Common myeloid progenitor, CD34-positive (primary cell): Measurements from ENCODE around the gene VAC14.

Experiments
- CTCF ChIA-PET: fragments of 350-600 bp; sonication (Branson Sonifier 250); formaldehyde crosslinking; loops from one replicate; lab custom pipeline; 2021; ENCODE audit warnings: antibody characterized with exemption; lab: Charles Lee
- POLR2A ChIA-PET: fragments of 350-600 bp; sonication (Branson Sonifier 250); formaldehyde crosslinking; loops from one replicate; lab custom pipeline; 2021; ENCODE audit warnings: antibody characterized with exemption; lab: Charles Lee
- DNase-seq, 3 donors: peaks; one replicate each; pipeline versions ENCODE4 v3.0.0 to v3.0.0-alpha.2; 2013
- H3K27ac ChIP-seq, 2 experiments: 1 replicate in 1 of 2; 2 replicates in 1 of 2; pipeline ENCODE4 v1.7.0; 2013; ENCODE audit warnings: inconsistent platforms in 2 of 2, low read length in 2 of 2, mild to moderate bottlenecking in 2 of 2, low read depth in 1 of 2, moderate library complexity in 1 of 2; ENCODE audit not compliant: severe bottlenecking in 2 of 2, insufficient read depth in 1 of 2, poor library complexity in 1 of 2
- H3K27me3 ChIP-seq, 5 experiments: replicated peaks in 2 of 5; 1 replicate in 3 of 5; 2 replicates in 2 of 5; pipeline versions ENCODE4 v1.6.1 to v1.7.0; 2013; ENCODE audit warnings: low read length in 4 of 5, mild to moderate bottlenecking in 2 of 5, moderate library complexity in 2 of 5, inconsistent platforms in 1 of 5; ENCODE audit not compliant: insufficient read depth in 5 of 5, control insufficient read depth in 4 of 5
- H3K36me3 ChIP-seq, 4 experiments: 1 replicate in 2 of 4; 2 replicates in 2 of 4; pipeline versions ENCODE4 v1.6.1 to v1.7.0; 2013; ENCODE audit warnings: low read length in 3 of 4, control low read depth in 1 of 4, mild to moderate bottlenecking in 1 of 4; ENCODE audit not compliant: control insufficient read depth in 4 of 4, insufficient read depth in 4 of 4
- H3K4me1 ChIP-seq, 4 experiments: 1 replicate in 3 of 4; 2 replicates in 1 of 4; pipeline versions ENCODE4 v1.6.1 to v1.7.1; 2013; ENCODE audit warnings: low read length in 3 of 4, mild to moderate bottlenecking in 3 of 4, control low read depth in 1 of 4, inconsistent platforms in 1 of 4, moderate library complexity in 1 of 4; ENCODE audit not compliant: control insufficient read depth in 4 of 4, insufficient read depth in 4 of 4; ENCODE audit errors: control extremely low read depth in 1 of 4
- H3K4me3 ChIP-seq, 7 experiments: 1 replicate in 4 of 7; 2 replicates in 3 of 7; pipeline versions ENCODE4 v1.5.1 to v1.7.0; 2013; ENCODE audit warnings: mild to moderate bottlenecking in 7 of 7, low read length in 6 of 7, moderate library complexity in 6 of 7, inconsistent platforms in 2 of 7, low read depth in 2 of 7, control low read depth in 1 of 7; ENCODE audit not compliant: insufficient read depth in 4 of 7, control insufficient read depth in 1 of 7; ENCODE audit errors: extremely low read depth in 1 of 7
- H3K9me3 ChIP-seq, 5 experiments: 1 replicate in 4 of 5; 2 replicates in 1 of 5; pipeline versions ENCODE4 v1.6.1 to v1.7.1; 2013; ENCODE audit warnings: low read length in 4 of 5, mild to moderate bottlenecking in 2 of 5, inconsistent platforms in 1 of 5, low read depth in 1 of 5, moderate library complexity in 1 of 5; ENCODE audit not compliant: control insufficient read depth in 4 of 5, insufficient read depth in 2 of 5; ENCODE audit errors: control extremely low read depth in 1 of 5
- WGBS: methylation state at CpG from one replicate; pipeline ENCODE4 v1.1.5; 2013; ENCODE audit not compliant: insufficient coverage; 5-methylcytosine and 5-hydroxymethylcytosine counted together

The VAC14 gene

DNA sequence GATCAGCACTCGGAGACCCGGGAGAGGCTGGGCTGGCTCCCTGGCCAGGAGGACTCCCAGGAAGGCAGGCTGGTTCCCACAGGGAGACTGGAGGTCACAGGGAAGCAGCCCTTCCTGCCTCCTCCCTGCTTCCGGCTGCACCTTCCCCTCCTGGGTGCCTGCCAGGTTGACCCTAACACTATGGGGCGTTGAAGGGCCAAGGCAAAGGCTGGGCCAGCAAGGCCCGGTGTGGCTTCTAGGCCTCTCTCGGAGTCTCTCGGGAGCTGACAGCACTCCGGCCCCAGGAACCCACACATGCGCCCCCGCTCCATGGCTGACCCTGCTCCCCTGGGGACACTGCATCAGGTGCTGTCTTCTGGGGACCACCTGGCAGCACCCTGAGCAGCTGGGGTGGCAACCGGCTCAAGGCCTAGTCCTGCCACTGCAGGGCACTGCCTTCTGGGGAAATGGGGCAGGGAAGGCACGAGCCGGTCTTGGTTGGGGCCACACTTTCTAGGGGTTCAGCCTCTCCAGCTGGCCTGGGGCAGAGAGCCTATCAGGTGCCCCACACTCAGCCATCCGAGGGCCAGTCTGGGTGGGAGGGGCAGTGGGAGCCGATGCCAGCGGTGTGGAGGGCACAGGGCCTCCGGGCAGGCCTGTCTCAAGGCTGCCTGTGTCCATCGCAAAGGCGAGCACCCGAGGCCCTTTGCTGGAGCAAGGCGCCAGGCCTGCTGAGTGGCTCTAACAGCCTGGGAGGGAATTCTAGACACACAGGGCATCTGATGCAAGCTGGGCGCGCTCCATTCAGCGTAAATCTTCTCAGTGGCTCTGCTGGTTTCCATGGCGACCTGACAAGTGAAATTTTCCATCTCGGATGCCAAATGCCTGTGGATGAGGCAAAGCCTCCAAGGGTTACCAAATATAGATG is 109.5 kb downstream of the VAC14 start:
- DNase-seq = no peak
- ChIA-PET CTCF (interaction anchor here (2.0 to 2.3 kb wide), 2 partner anchors 11 to 79 kb away, joined by 7 to 9 read pairs; no protein-coding TSS in a partner anchor), POLR2A (no interaction called here)

DNA sequence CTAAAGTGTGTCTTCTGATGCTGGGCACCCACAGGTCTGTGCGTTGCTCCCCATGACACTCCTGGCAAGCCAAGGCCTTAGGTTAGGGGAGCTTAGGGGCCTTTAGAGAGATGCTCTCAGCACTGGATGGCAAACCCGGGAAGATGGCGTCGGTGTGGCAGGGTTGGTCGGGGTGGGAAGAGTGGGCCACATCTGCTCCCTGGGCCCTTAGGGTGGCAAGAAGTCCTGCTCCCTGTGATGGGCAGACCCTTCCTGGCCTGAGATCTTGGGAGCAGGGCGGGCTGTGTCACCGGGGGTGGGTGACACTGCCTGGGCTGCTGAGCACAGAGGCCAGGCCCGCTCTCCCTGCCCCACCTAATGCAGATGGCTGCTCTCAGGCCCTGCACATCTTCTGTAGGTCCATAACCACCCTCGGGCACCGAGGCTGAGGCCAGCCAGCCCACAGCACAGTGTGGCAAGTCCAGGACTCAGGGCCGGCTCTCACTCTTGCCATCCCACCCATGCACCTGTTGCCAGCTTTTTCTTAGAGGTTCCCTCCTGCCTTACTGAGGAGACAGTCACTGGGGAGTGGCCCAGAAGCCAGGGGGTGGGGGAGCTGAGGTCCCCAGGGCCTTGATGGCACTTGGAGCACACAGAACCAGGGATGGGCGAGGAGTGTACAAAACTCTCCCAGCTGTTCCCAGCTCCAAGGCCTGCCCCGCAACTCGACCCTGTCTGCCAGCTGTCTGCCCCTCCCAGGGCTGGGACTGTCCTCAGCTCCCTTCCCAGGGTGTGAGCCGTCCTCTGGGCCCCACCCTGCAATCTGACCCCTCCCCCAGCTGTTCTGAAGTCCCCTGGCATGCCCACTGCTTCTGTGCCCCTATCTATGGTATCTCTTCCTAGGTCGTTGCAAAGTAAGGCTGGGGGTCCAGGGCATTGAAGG is 110.7 kb downstream of the VAC14 start:
- Histone ChIP-seq H3K36me3 (peaks cover 2 to 49% (median 6%) of the 10 kb centered on the region in 4 experiments), H3K9me3 (no peaks in the 10 kb centered on the region), H3K27me3 (no peaks in the 10 kb centered on the region), H3K4me3 (no peak overlapping the region), H3K4me1 (peaks cover 0 to 36% (median 27%) of the 10 kb centered on the region in 4 experiments), H3K27ac (no peak overlapping the region)
- DNase-seq = no peak
- CTCF ChIA-PET = interaction anchor here (1.1 to 2.8 kb wide), 4 partner anchors 10 to 80 kb away, joined by 3 to 10 read pairs (median 8); no protein-coding TSS in a partner anchor
- POLR2A ChIA-PET = interaction anchor here (0.6 kb wide), 1 partner anchor 55 kb away, joined by 5 read pairs; no protein-coding TSS in a partner anchor
- 97% methylated on average over 15 of the region's 16 CpGs for WGBS

More for the DNA sequence above, 109.5 kb downstream of the VAC14 start:
- Histone ChIP-seq H3K36me3 (peaks cover 2 to 49% (median 6%) of the 10 kb centered on the region in 4 experiments), H3K27me3 (no peaks in the 10 kb centered on the region), H3K9me3 (no peaks in the 10 kb centered on the region), H3K4me3 (no peak overlapping the region), H3K27ac (no peak overlapping the region), H3K4me1 (peaks cover 0 to 41% (median 32%) of the 10 kb centered on the region in 4 experiments)
- 96% methylated on average over 24 of the region's 26 CpGs for WGBS

GRCh38 chr16:70689035-70689969 is 111.7 kb downstream of the VAC14 start:
- WGBS = 95% methylated on average over 17 of the region's 22 CpGs
- H3K36me3 ChIP-seq = peaks cover 2 to 49% (median 6%) of the 10 kb centered on the region in 4 experiments
- H3K4me3 ChIP-seq = no peak overlapping the region
- no peaks in the 10 kb centered on the region for H3K9me3 ChIP-seq
- peaks cover 0 to 36% (median 26%) of the 10 kb centered on the region in 4 experiments for H3K4me1 ChIP-seq
- H3K27me3 ChIP-seq = no peaks in the 10 kb centered on the region
- ChIA-PET CTCF (interaction anchor here (1.0 to 2.8 kb wide), 6 partner anchors 9 to 82 kb away, joined by 3 to 10 read pairs (median 6); no protein-coding TSS in a partner anchor), POLR2A (no interaction called here)
- no peak overlapping the region for H3K27ac ChIP-seq
- DNase-seq = no peak

- Histone ChIP-seq H3K9me3 (no peaks in the 10 kb centered on the region), H3K27me3 (no peaks in the 10 kb centered on the region), H3K4me1 (peaks cover 0 to 35% (median 24%) of the 10 kb centered on the region in 4 experiments), H3K36me3 (peaks cover 0 to 39% (median 6%) of the 10 kb centered on the region in 4 experiments), H3K27ac (no peak overlapping the region), H3K4me3 (peak overlapping the region in 1 of 7 experiments; percentile 19)
- no peak for DNase-seq
- CTCF ChIA-PET = interaction anchor here (0.9 to 2.8 kb wide), 5 partner anchors 13 to 83 kb away, joined by 3 to 10 read pairs (median 3); no protein-coding TSS in a partner anchor
- WGBS = 53% methylated on average over 7 of the region's 8 CpGs
- POLR2A ChIA-PET = no interaction called here
These were observed 112.7 kb downstream of the VAC14 start for GRCh38 chr16:70688246-70688742.

DNA sequence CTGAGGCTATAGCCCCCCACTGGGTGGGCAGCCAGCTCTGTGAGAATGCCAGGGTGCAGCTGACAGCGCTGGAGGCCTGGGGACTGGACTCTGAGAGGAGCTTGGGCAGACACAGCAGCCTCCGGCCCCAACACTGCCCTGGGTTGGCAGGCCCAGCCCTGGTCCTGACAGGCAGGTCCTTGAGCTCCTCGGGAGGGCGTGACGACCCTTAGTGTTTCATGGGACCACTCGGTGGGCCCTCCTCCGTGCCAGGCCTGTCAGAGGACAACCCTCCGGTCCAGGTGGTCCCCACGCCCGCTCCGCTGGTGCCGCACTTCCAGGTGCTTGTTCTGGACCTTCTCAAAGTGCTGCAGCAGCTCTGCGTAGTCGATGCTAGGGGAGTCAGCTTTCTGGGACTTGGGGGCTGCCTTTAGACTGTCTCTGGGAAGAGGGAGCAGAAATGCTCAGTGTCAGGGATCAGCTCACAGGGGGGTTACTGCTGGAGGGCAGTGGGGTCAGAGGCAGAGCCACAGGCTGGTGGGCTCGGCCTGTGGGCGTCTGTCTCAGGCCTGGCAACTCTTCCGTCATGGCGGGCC is 113.2 kb downstream of the VAC14 start:
- no peak overlapping the region for H3K27ac ChIP-seq
- no peak for DNase-seq
- WGBS = 95% methylated on average over 18 of the region's 18 CpGs
- H3K27me3 ChIP-seq = no peaks in the 10 kb centered on the region
- H3K4me1 ChIP-seq = peaks cover 0 to 35% (median 24%) of the 10 kb centered on the region in 4 experiments
- ChIA-PET POLR2A (no interaction called here), CTCF (interaction anchor here (0.7 to 2.8 kb wide), 8 partner anchors 8 to 84 kb away, joined by 3 to 15 read pairs (median 3); no protein-coding TSS in a partner anchor)
- H3K36me3 ChIP-seq = peaks cover 0 to 35% (median 7%) of the 10 kb centered on the region in 4 experiments
- no peaks in the 10 kb centered on the region for H3K9me3 ChIP-seq
- H3K4me3 ChIP-seq = no peak overlapping the region
